SU-DHL-6 (cell line): ENCODE results near the gene CERS6.

ENCODE experiments used
- CTCF ChIP-seq: fragments of 200-600 bp; sonication (generic); IDR thresholded peaks from one replicate; pipeline ENCODE4 v1.5.1; 2017; ENCODE audit warnings: antibody characterized with exemption, mild to moderate bottlenecking, low read length, moderate library complexity; ENCODE audit not compliant: insufficient read depth, poor library complexity, severe bottlenecking
- EZH2phosphoT487 ChIP-seq: fragments of 200-600 bp; sonication (generic), shearing (Covaris generic); conservative IDR thresholded peaks from 2 replicates; pipeline ENCODE4 v1.6.1; 2018; ENCODE audit warnings: mild to moderate bottlenecking, antibody characterized with exemption, low read length, moderate library complexity, mixed read lengths

DNA sequence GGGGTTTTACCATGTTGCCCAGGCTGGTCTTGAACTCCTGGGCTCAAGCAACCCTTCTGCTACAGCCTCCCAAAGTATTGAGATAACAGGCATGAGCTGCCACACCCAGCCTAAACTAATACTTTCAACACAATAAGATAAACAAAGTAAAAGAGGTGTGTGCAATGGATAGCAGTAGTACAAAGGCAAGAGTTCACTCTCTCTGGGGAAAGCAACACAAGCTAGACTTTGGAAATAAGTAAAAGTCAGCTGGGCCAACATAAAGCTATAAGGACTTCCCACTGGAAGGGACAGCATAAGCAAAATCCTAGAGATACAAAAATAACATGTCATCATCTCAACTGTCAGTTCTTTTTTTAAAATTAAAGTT is 341.2 kb downstream of the CERS6 start:
- TF ChIP-seq EZH2phosphoT487: no peak
- TF ChIP-seq CTCF: no peak
